K562 (cell line): ENCODE data around the gene RALA. TPM values are rescaled to one million over a fixed set of nuclear protein-coding genes. Genes with fewer than 3 reads are reported as not detected.
A peak's percentile ranks its signal among the peaks of the same experiment; 100 is the strongest.

Experiments used
- CAMTA2 ChIP-seq: fragments of 250-450 bp; sonication (Bioruptor Pico); conservative IDR thresholded peaks from 2 replicates; pipeline ENCODE4 v1.5.1; 2022
- CC2D1A ChIP-seq: fragments of 450-650 bp; IDR thresholded peaks from 2 replicates; pipeline ENCODE4 v1.6.1; 2017; ENCODE audit warnings: mild to moderate bottlenecking
- ETS2 ChIP-seq: IDR thresholded peaks from 2 replicates; pipeline ENCODE4 v1.6.1; 2016; ENCODE audit warnings: borderline replicate concordance, missing genetic modification characterization, mild to moderate bottlenecking, moderate library complexity, missing compliant biosample characterization; ENCODE audit not compliant: poor library complexity, severe bottlenecking
- GABPA ChIP-seq: fragments of 200-800 bp; sonication (Bioruptor generic); conservative IDR thresholded peaks from 2 replicates; pipeline ENCODE4 v1.6.1; 2016; ENCODE audit warnings: low read depth, missing genetic modification characterization, missing compliant biosample characterization
- IFI16 ChIP-seq: fragments of 250-450 bp; sonication (Bioruptor Pico); IDR thresholded peaks from 2 replicates; pipeline ENCODE4 v2.1.2; 2022; ENCODE audit warnings: mild to moderate bottlenecking, inconsistent platforms
- KLF13 ChIP-seq: fragments of 450-650 bp; IDR thresholded peaks from 2 replicates; pipeline ENCODE4 v1.6.1; 2016; ENCODE audit warnings: missing genetic modification characterization, low read depth, mild to moderate bottlenecking, missing compliant biosample characterization, moderate library complexity, borderline replicate concordance
- NR2C2 ChIP-seq, 2 experiments: fragments of 200-800 bp in 1 of 2; sonication (Bioruptor generic) in 1 of 2; sonication (generic) in 1 of 2; formaldehyde crosslinking in 1 of 2; IDR thresholded peaks; 2 replicates each; pipeline versions ENCODE4 v1.6.1 to v1.8.0; 2016 to 2022; ENCODE audit warnings: mild to moderate bottlenecking in 1 of 2, missing compliant biosample characterization in 1 of 2, missing genetic modification characterization in 1 of 2, missing genetic modification reagents in 1 of 2
- RBBP5 ChIP-seq: fragments of 200-600 bp; sonication (generic); IDR thresholded peaks from 2 replicates; pipeline ENCODE4 v1.6.1; 2012; ENCODE audit warnings: borderline replicate concordance, mild to moderate bottlenecking, low read length, control low read depth, inconsistent platforms; ENCODE audit not compliant: insufficient read depth, poor library complexity, severe bottlenecking
- SMARCA4 ChIP-seq: fragments of 450-650 bp; IDR thresholded peaks from 2 replicates; pipeline ENCODE4 v1.6.1; 2016
- ZNF592 ChIP-seq: fragments of 450-650 bp; IDR thresholded peaks from 2 replicates; pipeline ENCODE4 v1.6.1; 2017; ENCODE audit warnings: antibody characterized with exemption, mild to moderate bottlenecking
- polyA plus RNA-seq, 8 experiments: library from polyadenylated mRNA; depleted of rRNA in 4 of 8; stranded (reverse) in 5 of 8; unstranded in 3 of 8; fragments of >200 nt; fragmentation: Nextera tagmentation in 2 of 8; fragmentation: Illumina TruSeq in 1 of 8; extraction: Ambion mirVana in 2 of 8; extraction: Trizol in 1 of 8; gene quantifications; 2 replicates each; pipeline versions ENCODE4 v1.2.1 to v1.2.3, GENCODE V29; 2011 to 2014; ENCODE audit warnings: inconsistent platforms in 1 of 8, missing spikeins in 1 of 8
- total RNA-seq, 7 experiments: library from RNA; depleted of rRNA in 6 of 7; stranded (reverse); fragments of >200 nt in 6 of 7; fragmentation: Illumina TruSeq in 2 of 7; extraction: Trizol in 2 of 7; gene quantifications; 2 replicates each; pipeline versions ENCODE4 v1.2.1 to v1.2.3, GENCODE V29; 2011 to 2021; ENCODE audit warnings: low replicate concordance in 1 of 7
- TF ChIP-seq, protein P1 (sequence below), 2 experiments: IDR thresholded peaks in 1 of 2; conservative IDR thresholded peaks in 1 of 2; 2 replicates each; pipeline ENCODE4 v1.6.1; 2016; ENCODE audit warnings: low read depth in 2 of 2, mild to moderate bottlenecking in 1 of 2, missing compliant biosample characterization in 1 of 2, missing genetic modification characterization in 1 of 2, moderate library complexity in 1 of 2
- TF ChIP-seq, protein P2 (sequence below): fragments of 250-450 bp; sonication (Bioruptor Pico); IDR thresholded peaks from 2 replicates; pipeline ENCODE4 v1.4.0; 2020; ENCODE audit warnings: mild to moderate bottlenecking, moderate library complexity

Gene RALA
- total and polyA plus RNA-seq, 9 of the 15 experiments (the other 6 are each of a cell fraction or from before 2014, with no cell fraction given), result 7.2 to 28.0 (median 25.7) TPM

DNA sequence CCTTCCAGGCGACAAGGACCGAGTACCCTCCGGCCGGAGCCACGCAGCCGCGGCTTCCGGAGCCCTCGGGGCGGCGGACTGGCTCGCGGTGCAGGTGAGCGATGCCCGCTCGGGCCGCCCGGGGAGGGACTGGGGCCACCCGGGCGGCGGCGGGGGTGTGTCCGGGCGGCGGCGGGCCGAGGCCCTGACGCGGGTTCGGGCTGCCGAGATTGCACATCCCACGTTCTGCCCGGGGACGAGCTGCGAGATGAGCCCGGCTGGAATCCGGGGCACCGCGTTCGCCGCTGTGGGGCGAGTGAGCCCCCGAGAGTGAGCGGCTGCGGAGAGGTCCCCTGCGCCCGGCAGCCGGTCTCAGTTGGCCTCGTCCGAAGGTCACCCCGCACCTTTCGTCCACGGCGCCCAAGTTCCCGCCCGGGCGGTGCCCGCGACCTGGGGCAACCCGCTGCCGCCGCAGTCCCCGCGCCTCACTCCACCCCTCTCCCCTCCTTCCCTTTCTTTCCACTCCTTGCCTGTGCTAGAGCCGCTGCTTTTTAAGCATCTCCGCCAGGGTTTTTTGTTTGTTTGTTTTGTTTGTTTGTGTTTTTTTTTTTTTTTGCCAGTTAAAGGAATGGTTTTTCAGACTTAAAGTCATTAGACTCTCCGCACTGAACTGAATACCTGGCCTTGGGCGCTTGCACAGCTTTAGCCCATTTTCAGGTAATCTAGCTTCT is 515 bp downstream of the RALA start (continued):
- 0 out of 2 replicates have a peak, but pooled peaks have one; percentile 28 for TF ChIP-seq ZNF592
- no peak for TF ChIP-seq ETS2 (tag)
- TF ChIP-seq CAMTA2 (CRISPR knock-in tag), result no peak
- 0 out of 2 replicates have a peak, but pooled peaks have one; percentile 28 for TF ChIP-seq CC2D1A
- TF ChIP-seq, protein P1, sequence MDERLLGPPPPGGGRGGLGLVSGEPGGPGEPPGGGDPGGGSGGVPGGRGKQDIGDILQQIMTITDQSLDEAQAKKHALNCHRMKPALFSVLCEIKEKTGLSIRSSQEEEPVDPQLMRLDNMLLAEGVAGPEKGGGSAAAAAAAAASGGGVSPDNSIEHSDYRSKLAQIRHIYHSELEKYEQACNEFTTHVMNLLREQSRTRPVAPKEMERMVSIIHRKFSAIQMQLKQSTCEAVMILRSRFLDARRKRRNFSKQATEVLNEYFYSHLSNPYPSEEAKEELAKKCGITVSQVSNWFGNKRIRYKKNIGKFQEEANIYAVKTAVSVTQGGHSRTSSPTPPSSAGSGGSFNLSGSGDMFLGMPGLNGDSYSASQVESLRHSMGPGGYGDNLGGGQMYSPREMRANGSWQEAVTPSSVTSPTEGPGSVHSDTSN (CRISPR knock-in tag; IDR thresholded peaks at IDR 0.05; ENCODE audit: low read depth), result no peak
- TF ChIP-seq, protein P1 (tag; conservative IDR thresholded peaks at IDR 0.05; ENCODE audit: low read depth), result no peak
- TF ChIP-seq, protein P2, sequence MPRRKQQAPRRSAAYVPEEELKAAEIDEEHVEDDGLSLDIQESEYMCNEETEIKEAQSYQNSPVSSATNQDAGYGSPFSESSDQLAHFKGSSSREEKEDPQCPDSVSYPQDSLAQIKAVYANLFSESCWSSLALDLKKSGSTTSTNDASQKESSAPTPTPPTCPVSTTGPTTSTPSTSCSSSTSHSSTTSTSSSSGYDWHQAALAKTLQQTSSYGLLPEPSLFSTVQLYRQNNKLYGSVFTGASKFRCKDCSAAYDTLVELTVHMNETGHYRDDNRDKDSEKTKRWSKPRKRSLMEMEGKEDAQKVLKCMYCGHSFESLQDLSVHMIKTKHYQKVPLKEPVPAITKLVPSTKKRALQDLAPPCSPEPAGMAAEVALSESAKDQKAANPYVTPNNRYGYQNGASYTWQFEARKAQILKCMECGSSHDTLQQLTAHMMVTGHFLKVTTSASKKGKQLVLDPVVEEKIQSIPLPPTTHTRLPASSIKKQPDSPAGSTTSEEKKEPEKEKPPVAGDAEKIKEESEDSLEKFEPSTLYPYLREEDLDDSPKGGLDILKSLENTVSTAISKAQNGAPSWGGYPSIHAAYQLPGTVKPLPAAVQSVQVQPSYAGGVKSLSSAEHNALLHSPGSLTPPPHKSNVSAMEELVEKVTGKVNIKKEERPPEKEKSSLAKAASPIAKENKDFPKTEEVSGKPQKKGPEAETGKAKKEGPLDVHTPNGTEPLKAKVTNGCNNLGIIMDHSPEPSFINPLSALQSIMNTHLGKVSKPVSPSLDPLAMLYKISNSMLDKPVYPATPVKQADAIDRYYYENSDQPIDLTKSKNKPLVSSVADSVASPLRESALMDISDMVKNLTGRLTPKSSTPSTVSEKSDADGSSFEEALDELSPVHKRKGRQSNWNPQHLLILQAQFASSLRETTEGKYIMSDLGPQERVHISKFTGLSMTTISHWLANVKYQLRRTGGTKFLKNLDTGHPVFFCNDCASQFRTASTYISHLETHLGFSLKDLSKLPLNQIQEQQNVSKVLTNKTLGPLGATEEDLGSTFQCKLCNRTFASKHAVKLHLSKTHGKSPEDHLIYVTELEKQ (CRISPR knock-in tag), result no peak
- no peak for TF ChIP-seq IFI16
- TF ChIP-seq KLF13 (tag), result 0 out of 2 replicates have a peak, but pooled peaks have one; percentile 14
- TF ChIP-seq RBBP5, result peak; percentile 47
- peak; percentile 94 for TF ChIP-seq GABPA (tag)
- TF ChIP-seq NR2C2 (CRISPR knock-in tag; IDR thresholded peaks at IDR 0.05), result no peak
- TF ChIP-seq NR2C2 (tag; IDR thresholded peaks at IDR 0.05), result peak; percentile 98
- peak; percentile 44; the same call in 1 of the 2 replicates for TF ChIP-seq SMARCA4
